ENCODE measurements around the gene SPDYE2B. TPM values are rescaled to one million over a fixed set of nuclear protein-coding genes. Genes with fewer than 3 reads are reported as not detected.
"Not testable (repeated sequence)": the region's sequence is repeated elsewhere in the genome, so short reads cannot be mapped to it uniquely, and the experiment has no call there.

Gene SPDYE2B
- total and polyA plus RNA-seq, 2 donors, result 0.02 TPM; not detected in 1

GRCh38 chr7:102613575-102614345 is 36.4 kb upstream of the SPDYE2B start:
- H3K27me3 ChIP-seq (ENCODE audit: control insufficient read depth in 2 of 2, insufficient read depth in 1 of 2, low read length in 1 of 2); H3K4me3 ChIP-seq (ENCODE audit: low read length in 2 of 2); DNase-seq (ENCODE audit: low read depth in 6 of 9, low spot score in 9 of 9); H3K9me3 ChIP-seq (ENCODE audit: control insufficient read depth in 2 of 2, insufficient read depth in 1 of 2, low read length in 1 of 2); H3K36me3 ChIP-seq (ENCODE audit: control insufficient read depth in 2 of 2, insufficient read depth in 2 of 2, low read length in 1 of 2): not testable (repeated sequence)
- WGBS, result 88% methylated on average over 4 of the region's 15 CpGs
- Histone ChIP-seq H3K4me1 (ENCODE audit: control insufficient read depth in 2 of 2, insufficient read depth in 2 of 2, low read length in 2 of 2) (peaks cover 0 to 12% of the 10 kb centered on the region in 2 donors), H3K27ac (ENCODE audit: low read depth in 1 of 2, low read length in 1 of 2) (peak overlapping the region in 1 of 2 donors; percentile 43)

- not testable (repeated sequence) for DNase-seq (ENCODE audit: low read depth in 6 of 9, low spot score in 9 of 9); H3K27me3 ChIP-seq (ENCODE audit: control insufficient read depth in 2 of 2, insufficient read depth in 1 of 2, low read length in 1 of 2); H3K36me3 ChIP-seq (ENCODE audit: control insufficient read depth in 2 of 2, insufficient read depth in 2 of 2, low read length in 1 of 2); H3K4me3 ChIP-seq (ENCODE audit: low read length in 2 of 2); H3K9me3 ChIP-seq (ENCODE audit: control insufficient read depth in 2 of 2, insufficient read depth in 1 of 2, low read length in 1 of 2); H3K27ac ChIP-seq (ENCODE audit: low read depth in 1 of 2, low read length in 1 of 2)
- no CpG with 5 or more reads among the region's 4 CpGs for WGBS
- H3K4me1 ChIP-seq (ENCODE audit: control insufficient read depth in 2 of 2, insufficient read depth in 2 of 2, low read length in 2 of 2), result peaks cover 0 to 12% of the 10 kb centered on the region in 2 donors
Observed at GRCh38 chr7:102614346-102614697, 35.8 kb upstream of the SPDYE2B start.

- not testable (repeated sequence) for DNase-seq (ENCODE audit: low read depth in 6 of 9, low spot score in 9 of 9); H3K36me3 ChIP-seq (ENCODE audit: control insufficient read depth in 2 of 2, insufficient read depth in 2 of 2, low read length in 1 of 2); H3K4me3 ChIP-seq (ENCODE audit: low read length in 2 of 2); H3K9me3 ChIP-seq (ENCODE audit: control insufficient read depth in 2 of 2, insufficient read depth in 1 of 2, low read length in 1 of 2); H3K27me3 ChIP-seq (ENCODE audit: control insufficient read depth in 2 of 2, insufficient read depth in 1 of 2, low read length in 1 of 2); H3K27ac ChIP-seq (ENCODE audit: low read depth in 1 of 2, low read length in 1 of 2)
- peaks cover 0 to 12% of the 10 kb centered on the region in 2 donors for H3K4me1 ChIP-seq (ENCODE audit: control insufficient read depth in 2 of 2, insufficient read depth in 2 of 2, low read length in 2 of 2)
- no CpG with 5 or more reads among the region's 3 CpGs for WGBS
Observed at GRCh38 chr7:102614873-102615272, 35.2 kb upstream of the SPDYE2B start.

- H3K36me3 ChIP-seq (ENCODE audit: control insufficient read depth in 2 of 2, insufficient read depth in 2 of 2, low read length in 1 of 2); H3K9me3 ChIP-seq (ENCODE audit: control insufficient read depth in 2 of 2, insufficient read depth in 1 of 2, low read length in 1 of 2); DNase-seq (ENCODE audit: low read depth in 6 of 9, low spot score in 9 of 9); H3K27ac ChIP-seq (ENCODE audit: low read depth in 1 of 2, low read length in 1 of 2); H3K27me3 ChIP-seq (ENCODE audit: control insufficient read depth in 2 of 2, insufficient read depth in 1 of 2, low read length in 1 of 2); H3K4me3 ChIP-seq (ENCODE audit: low read length in 2 of 2): not testable (repeated sequence)
- H3K4me1 ChIP-seq (ENCODE audit: control insufficient read depth in 2 of 2, insufficient read depth in 2 of 2, low read length in 2 of 2), result peaks cover 0 to 12% of the 10 kb centered on the region in 2 donors
- WGBS, result no CpG with 5 or more reads among the region's 10 CpGs
Observed at GRCh38 chr7:102615930-102616329, 34.2 kb upstream of the SPDYE2B start.

GRCh38 chr7:102616507-102617125 is 33.5 kb upstream of the SPDYE2B start, which contains the start of gene RASA4:
RASA4 (minus strand) TSS chr7:102616756; CDS start chr7:102616689, 67 bp downstream.
- H3K36me3 ChIP-seq (ENCODE audit: control insufficient read depth in 2 of 2, insufficient read depth in 2 of 2, low read length in 1 of 2); H3K27me3 ChIP-seq (ENCODE audit: control insufficient read depth in 2 of 2, insufficient read depth in 1 of 2, low read length in 1 of 2); H3K9me3 ChIP-seq (ENCODE audit: control insufficient read depth in 2 of 2, insufficient read depth in 1 of 2, low read length in 1 of 2); H3K27ac ChIP-seq (ENCODE audit: low read depth in 1 of 2, low read length in 1 of 2): not testable (repeated sequence)
- DNase-seq (ENCODE audit: low read depth in 6 of 9, low spot score in 9 of 9), result peak in 2 of 9 donors; percentile 17 to 25
- 4% methylated on average over 18 of the region's 62 CpGs for WGBS
- H3K4me1 ChIP-seq (ENCODE audit: control insufficient read depth in 2 of 2, insufficient read depth in 2 of 2, low read length in 2 of 2), result peaks cover 0 to 12% of the 10 kb centered on the region in 2 donors
- H3K4me3 ChIP-seq (ENCODE audit: low read length in 2 of 2), result peak within 1 kb of the TSS in 1 of 2 donors; percentile 30

- not testable (repeated sequence) for H3K27ac ChIP-seq (ENCODE audit: low read depth in 1 of 2, low read length in 1 of 2); H3K27me3 ChIP-seq (ENCODE audit: control insufficient read depth in 2 of 2, insufficient read depth in 1 of 2, low read length in 1 of 2); H3K4me1 ChIP-seq (ENCODE audit: control insufficient read depth in 2 of 2, insufficient read depth in 2 of 2, low read length in 2 of 2); H3K36me3 ChIP-seq (ENCODE audit: control insufficient read depth in 2 of 2, insufficient read depth in 2 of 2, low read length in 1 of 2); DNase-seq (ENCODE audit: low read depth in 6 of 9, low spot score in 9 of 9); H3K9me3 ChIP-seq (ENCODE audit: control insufficient read depth in 2 of 2, insufficient read depth in 1 of 2, low read length in 1 of 2); H3K4me3 ChIP-seq (ENCODE audit: low read length in 2 of 2)
- 94% methylated on average over 4 of the region's 8 CpGs for WGBS
Observed at GRCh38 chr7:102618122-102618521, 32.0 kb upstream of the SPDYE2B start.

- not testable (repeated sequence) for H3K27me3 ChIP-seq (ENCODE audit: control insufficient read depth in 2 of 2, insufficient read depth in 1 of 2, low read length in 1 of 2); H3K4me3 ChIP-seq (ENCODE audit: low read length in 2 of 2); H3K36me3 ChIP-seq (ENCODE audit: control insufficient read depth in 2 of 2, insufficient read depth in 2 of 2, low read length in 1 of 2); H3K4me1 ChIP-seq (ENCODE audit: control insufficient read depth in 2 of 2, insufficient read depth in 2 of 2, low read length in 2 of 2); DNase-seq (ENCODE audit: low read depth in 6 of 9, low spot score in 9 of 9); H3K27ac ChIP-seq (ENCODE audit: low read depth in 1 of 2, low read length in 1 of 2); H3K9me3 ChIP-seq (ENCODE audit: control insufficient read depth in 2 of 2, insufficient read depth in 1 of 2, low read length in 1 of 2)
- no CpG with 5 or more reads among the region's 8 CpGs for WGBS
Observed at GRCh38 chr7:102627271-102627904, 22.7 kb upstream of the SPDYE2B start.

GRCh38 chr7:102630622-102631021 is 19.5 kb upstream of the SPDYE2B start:
- not testable (repeated sequence) for H3K36me3 ChIP-seq (ENCODE audit: control insufficient read depth in 2 of 2, insufficient read depth in 2 of 2, low read length in 1 of 2); DNase-seq (ENCODE audit: low read depth in 6 of 9, low spot score in 9 of 9); H3K4me3 ChIP-seq (ENCODE audit: low read length in 2 of 2); H3K9me3 ChIP-seq (ENCODE audit: control insufficient read depth in 2 of 2, insufficient read depth in 1 of 2, low read length in 1 of 2); H3K27me3 ChIP-seq (ENCODE audit: control insufficient read depth in 2 of 2, insufficient read depth in 1 of 2, low read length in 1 of 2); H3K27ac ChIP-seq (ENCODE audit: low read depth in 1 of 2, low read length in 1 of 2); H3K4me1 ChIP-seq (ENCODE audit: control insufficient read depth in 2 of 2, insufficient read depth in 2 of 2, low read length in 2 of 2)
- 84% methylated on average over 7 of the region's 9 CpGs for whole genome bisulfite sequencing

- H3K27me3 ChIP-seq (ENCODE audit: control insufficient read depth in 2 of 2, insufficient read depth in 1 of 2, low read length in 1 of 2); H3K9me3 ChIP-seq (ENCODE audit: control insufficient read depth in 2 of 2, insufficient read depth in 1 of 2, low read length in 1 of 2); H3K36me3 ChIP-seq (ENCODE audit: control insufficient read depth in 2 of 2, insufficient read depth in 2 of 2, low read length in 1 of 2); H3K27ac ChIP-seq (ENCODE audit: low read depth in 1 of 2, low read length in 1 of 2); H3K4me3 ChIP-seq (ENCODE audit: low read length in 2 of 2); DNase-seq (ENCODE audit: low read depth in 6 of 9, low spot score in 9 of 9); H3K4me1 ChIP-seq (ENCODE audit: control insufficient read depth in 2 of 2, insufficient read depth in 2 of 2, low read length in 2 of 2): not testable (repeated sequence)
- WGBS, result 51% methylated on average over 2 of the region's 6 CpGs
Observed at GRCh38 chr7:102634299-102634698, 15.8 kb upstream of the SPDYE2B start.

All from thymus (tissue), 11 donors.